A549 (cell line): Measurements from ENCODE around the gene SYCN.

Experiments used
- BHLHE40 ChIP-seq: IDR thresholded peaks from 2 replicates; pipeline ENCODE4 v1.6.1; 2012; ENCODE audit warnings: low read depth, low read length, inconsistent platforms
- CEBPB ChIP-seq, 2 experiments: fragments of >200 bp in 1 of 2; sonication (Bioruptor Twin) in 1 of 2; formaldehyde crosslinking in 1 of 2; IDR thresholded peaks; 2 replicates each; pipeline ENCODE4 v1.6.1; 2012 to 2016
- CTCF ChIP-seq: fragments of >200 bp; sonication (Bioruptor Twin); formaldehyde crosslinking; IDR thresholded peaks from 3 replicates; pipeline ENCODE4 v1.5.1; 2016
- EP300 ChIP-seq, 2 experiments: fragments of >200 bp; sonication (Bioruptor Twin); formaldehyde crosslinking; IDR thresholded peaks; 2 replicates in 1 of 2; 3 replicates in 1 of 2; pipeline ENCODE4 v1.6.1; 2016 to 2017
- HDAC2 ChIP-seq: fragments of 200-600 bp; sonication (generic); IDR thresholded peaks from 2 replicates; pipeline ENCODE4 v1.6.1; 2016
- HOXA7 ChIP-seq: fragments of 250-450 bp; sonication (Bioruptor Pico); IDR thresholded peaks from 2 replicates; pipeline ENCODE4 v1.5.0; 2020; ENCODE audit warnings: mild to moderate bottlenecking, moderate library complexity
- JUN ChIP-seq, 2 experiments: fragments of >200 bp; sonication (Bioruptor Twin); formaldehyde crosslinking; IDR thresholded peaks; 2 replicates in 1 of 2; 3 replicates in 1 of 2; pipeline ENCODE4 v1.6.1; 2016 to 2017
- POLR2A ChIP-seq: IDR thresholded peaks from 2 replicates; pipeline ENCODE4 v1.6.1; 2012; ENCODE audit warnings: mild to moderate bottlenecking, low read length
- USF2 ChIP-seq: fragments of 450-650 bp; IDR thresholded peaks from 2 replicates; pipeline ENCODE4 v1.6.1; 2014; ENCODE audit warnings: antibody characterized with exemption
- ZC3H11A ChIP-seq: fragments of 450-650 bp; IDR thresholded peaks from 2 replicates; pipeline ENCODE4 v1.6.1; 2014; ENCODE audit warnings: antibody characterized with exemption, mild to moderate bottlenecking
- ZFP36 ChIP-seq: fragments of 450-650 bp; IDR thresholded peaks from 2 replicates; pipeline ENCODE4 v1.6.1; 2014; ENCODE audit warnings: borderline replicate concordance; ENCODE audit not compliant: partially characterized antibody

GRCh38 chr19:39170386-39171231 lies 33.5 kb downstream of the SYCN start:
- TF ChIP-seq ZC3H11A: no peak
- no peak for TF ChIP-seq CTCF
- no peak for TF ChIP-seq POLR2A
- no peak for TF ChIP-seq HOXA7
- TF ChIP-seq EP300 (IDR thresholded peaks at IDR 0.05): no peak
- no peak for TF ChIP-seq CEBPB (IDR thresholded peaks at IDR 0.05)
- no peak for TF ChIP-seq BHLHE40
- no peak for TF ChIP-seq ZFP36
- TF ChIP-seq HDAC2: no peak
- no peak for TF ChIP-seq JUN (IDR thresholded peaks at IDR 0.05)
- TF ChIP-seq USF2: no peak
